NCI-H2196 (cell line): ENCODE measurements around the gene DNAJC15.
"Not testable (repeated sequence)": the region's sequence is repeated elsewhere in the genome, so short reads cannot be mapped to it uniquely, and the experiment has no call there.

ENCODE experiments used
- DNase-seq: peaks from one replicate; lab custom pipeline; 2025; ENCODE audit not compliant: unreplicated experiment; lab: John Stamatoyannopoulos, UW

DNAJC15 gene

DNA sequence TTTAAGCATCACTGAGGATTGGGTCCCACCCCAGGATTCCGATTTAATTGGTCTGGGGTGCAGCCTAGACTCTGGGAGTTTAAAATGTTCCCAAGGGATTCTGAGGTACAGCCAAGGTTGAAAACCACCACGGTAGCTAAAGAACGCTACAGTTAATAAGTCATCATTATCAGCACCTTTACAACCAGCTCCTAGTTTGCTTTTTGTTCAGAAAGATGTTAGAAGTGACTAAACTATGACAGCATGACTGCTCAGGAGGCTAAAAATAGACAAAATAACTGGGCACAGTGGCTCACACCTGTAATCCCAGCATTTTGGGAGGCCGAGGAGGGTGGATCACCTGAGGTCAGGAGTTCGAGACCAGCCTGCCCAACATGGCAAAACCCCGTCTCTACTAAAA, 19.7 kb upstream of the DNAJC15 start:
- no peak for DNase-seq

DNA sequence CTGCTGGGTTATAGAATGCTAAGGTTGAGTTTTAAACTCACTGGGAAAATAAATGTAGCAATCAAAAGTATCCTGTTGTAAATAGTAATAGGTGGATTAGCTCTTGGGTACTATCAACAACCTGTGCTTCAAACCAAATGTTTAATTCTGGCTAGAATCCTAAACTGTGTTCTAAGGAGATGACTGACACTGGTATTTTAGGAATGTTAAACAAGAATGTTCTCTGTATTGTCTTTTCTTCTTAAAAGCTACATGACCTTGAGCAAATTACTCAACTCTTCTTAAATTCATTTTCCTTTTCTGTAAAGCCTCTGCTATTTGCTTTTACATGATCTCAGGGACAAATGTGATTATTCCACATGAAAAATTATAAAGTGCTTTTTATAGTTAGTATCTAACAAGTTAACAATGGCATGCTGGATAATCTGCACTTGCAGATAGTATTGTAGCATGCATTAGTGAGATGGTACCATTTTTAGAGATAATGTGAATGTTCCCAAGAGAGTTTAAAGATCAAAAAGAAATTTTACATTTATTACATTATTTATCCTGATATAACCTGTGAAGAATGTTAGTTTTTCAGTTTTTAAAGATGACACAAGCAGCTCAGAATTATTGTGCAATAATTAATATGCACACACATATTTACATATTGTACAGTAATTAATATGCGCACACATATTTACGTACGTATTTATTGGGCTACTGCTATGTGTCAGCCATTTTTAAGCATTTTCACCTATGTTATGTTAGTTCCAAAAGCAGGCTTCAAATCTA, 17.7 kb upstream of the DNAJC15 start:
- DNase-seq, result no peak

DNA sequence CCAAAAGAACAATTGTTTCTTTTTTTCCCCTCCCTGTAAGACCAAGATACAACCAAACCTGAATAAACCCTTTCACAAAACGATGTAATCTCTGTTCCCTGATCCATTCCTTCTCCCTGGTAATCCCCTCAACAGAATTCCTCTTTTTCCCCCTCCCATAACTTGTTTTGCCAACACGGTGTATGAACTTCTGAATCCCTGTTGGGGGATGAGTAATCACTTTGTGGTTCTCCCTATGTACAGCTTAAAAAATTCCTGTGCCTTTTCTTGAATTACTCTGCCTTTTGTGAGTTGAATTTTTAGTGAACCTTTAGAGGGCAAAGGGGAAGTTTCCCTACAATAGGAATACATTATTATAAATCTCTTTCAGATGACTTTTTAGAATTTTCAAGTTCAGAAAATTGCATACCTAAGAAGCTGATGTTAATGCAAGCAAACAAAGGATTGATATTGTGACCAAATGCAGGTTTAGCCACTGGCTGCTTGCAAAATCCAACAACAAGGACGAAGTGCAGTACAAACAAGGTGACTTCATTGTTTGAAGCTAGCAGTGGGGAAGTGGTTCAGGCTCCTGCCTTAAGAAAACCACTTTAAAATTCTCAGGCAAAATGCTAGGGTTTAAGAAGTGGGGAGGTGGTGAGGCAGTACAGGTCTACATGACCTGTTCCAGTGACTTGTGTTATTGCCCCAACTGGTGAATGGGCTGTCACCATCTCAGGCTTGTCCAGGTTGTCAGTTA, 16.3 kb upstream of the DNAJC15 start:
- DNase-seq, result no peak

DNA sequence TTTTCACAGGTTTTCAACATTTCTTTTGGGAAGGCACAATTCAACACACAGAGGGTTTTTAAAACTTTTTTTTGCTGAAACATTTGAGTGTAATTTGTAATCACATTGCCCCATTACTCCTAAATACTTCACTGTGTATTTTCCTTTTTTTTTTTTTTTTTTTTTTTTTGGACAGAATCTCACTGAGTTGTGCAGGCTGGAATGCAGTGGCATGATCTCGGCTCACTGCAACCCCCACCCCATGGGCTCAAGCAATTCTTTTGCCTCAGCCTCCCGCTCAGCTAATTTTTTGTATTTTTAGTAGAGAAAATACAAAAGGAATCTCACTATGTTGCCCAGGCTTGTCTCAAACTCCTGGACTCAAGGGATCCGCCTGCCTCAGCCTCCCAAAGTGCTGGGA, 14.8 kb upstream of the DNAJC15 start:
- DNase-seq, result no peak

DNA sequence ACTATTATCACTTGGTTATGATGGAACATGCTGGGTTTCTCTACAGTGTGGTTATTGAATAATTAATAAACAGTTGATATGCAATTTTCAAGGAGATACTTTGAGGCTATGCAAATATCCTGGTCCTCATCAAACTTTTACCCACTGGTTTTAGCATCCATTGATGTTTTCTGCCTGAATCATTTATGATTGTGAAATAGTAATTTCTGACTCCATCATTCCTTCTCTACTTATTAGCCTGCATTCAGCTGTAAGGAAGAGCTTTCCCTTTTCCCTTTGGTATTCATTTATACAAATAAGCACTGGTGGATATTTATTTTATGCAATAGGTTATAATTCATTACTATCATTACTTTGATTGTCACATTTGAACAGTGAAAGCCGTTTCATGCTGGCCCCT, 13.9 kb upstream of the DNAJC15 start:
- no peak for DNase-seq

DNA sequence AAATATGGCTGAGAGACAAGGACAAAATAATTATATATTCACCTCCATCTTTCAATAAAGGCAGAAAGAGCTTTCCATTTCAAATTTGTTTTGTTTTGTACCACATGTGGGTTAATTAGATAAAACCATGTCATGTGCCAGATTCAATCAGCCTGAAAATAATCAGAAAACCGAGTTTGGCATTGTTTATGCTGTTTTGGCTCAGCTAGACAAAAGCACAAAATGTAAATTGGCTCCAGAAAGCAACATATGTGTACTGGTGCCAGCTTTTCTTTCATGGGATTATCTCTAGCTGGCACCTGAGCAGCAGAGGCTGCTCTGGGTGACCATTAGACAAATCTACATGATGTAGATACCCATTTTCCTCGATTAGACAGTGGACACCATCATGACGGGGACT, 9.2 kb upstream of the DNAJC15 start:
- no peak for DNase-seq

DNA sequence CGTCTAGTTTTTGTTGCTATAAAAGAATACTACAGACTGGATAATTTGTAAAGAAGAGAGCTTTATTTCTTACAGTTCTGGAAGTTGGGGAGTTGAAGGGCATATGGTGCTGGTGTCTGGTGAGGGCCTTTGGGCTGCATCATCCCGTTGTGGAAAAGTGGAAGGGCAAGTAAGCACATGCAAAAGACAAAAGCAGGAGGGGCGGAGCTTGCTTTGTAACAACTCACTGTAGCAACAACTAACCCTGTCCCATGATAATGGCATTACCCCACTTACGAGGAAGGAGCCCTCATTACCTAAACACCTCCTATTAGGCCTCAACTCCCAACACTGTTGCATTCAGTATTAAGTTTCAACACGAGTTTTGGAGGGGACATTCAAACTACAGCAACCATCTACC, 7.2 kb upstream of the DNAJC15 start:
- no peak for DNase-seq

DNA sequence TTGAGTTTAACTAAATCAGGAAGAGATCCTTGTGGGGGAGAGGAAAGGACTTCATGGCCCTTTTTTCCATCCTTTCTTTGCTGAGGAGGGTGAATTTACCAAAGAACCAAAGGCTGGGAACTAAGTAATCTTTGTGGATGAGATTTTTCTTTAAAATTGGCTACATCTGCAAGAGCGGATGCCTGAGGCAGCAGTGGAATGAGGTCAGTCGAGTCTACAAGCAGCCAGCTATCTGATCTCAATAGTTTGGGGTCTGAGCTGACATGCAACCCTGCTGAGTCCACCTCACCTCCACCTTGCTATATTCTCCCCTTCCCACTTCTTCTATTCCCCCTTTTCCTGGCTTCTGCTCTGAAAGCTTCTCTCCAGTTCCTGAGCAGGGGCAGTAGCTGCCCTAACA, 3.6 kb upstream of the DNAJC15 start:
- DNase-seq, result no peak

DNA sequence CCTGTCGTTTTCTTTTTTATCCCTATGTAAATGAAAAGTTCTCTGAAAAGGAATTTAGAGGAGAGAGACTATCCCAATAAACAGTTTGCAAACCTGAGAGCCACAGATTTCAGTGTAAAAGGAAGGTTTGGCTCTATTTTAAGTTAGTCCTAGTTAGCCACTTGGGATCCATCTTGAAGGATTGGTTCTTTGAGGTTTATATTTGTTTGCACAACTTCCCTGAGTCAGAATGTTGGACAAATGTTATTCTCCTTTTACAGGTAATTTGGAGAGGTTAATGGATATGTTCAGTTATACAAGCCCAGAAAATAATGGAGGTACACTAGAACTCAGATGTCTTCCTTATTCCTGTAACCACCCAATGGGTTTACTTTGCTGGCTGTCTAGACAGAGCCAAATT, 2.6 kb upstream of the DNAJC15 start:
- no peak for DNase-seq

DNA sequence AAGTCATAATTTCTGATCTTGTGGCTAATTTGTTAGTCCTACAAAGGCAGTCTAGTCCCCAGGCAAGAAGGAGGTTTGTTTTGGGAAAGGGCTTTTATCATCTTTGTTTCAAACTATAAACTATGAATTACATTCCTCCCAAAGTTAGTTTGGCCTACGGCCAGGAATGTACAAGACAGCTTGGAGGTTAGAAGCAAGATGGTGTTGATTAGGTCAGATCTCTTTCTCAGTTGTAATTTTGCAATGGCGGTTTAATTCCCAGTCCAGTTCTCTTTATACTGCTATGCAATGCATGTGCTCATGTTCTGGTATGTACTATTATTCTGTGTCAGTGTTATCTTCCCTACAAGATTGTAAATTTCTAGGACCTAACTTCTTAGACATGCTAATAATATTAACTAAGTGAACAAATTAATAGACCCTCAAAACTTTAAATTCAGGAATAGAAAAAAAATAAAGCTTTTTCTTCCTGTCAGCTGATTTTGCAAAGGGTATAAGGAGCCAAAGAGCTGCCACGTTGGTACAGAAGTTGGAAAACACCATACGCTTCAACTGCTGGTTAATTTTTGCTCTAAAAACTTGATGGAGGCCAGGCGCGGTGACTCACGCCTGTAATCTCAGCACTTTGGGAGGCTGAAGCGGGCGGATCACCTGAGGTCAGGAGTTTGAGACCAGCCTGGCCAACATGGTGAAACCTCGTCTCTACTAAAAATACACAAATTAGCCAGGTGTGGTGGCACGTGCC, 1.3 kb upstream of the DNAJC15 start:
- no peak for DNase-seq

DNA sequence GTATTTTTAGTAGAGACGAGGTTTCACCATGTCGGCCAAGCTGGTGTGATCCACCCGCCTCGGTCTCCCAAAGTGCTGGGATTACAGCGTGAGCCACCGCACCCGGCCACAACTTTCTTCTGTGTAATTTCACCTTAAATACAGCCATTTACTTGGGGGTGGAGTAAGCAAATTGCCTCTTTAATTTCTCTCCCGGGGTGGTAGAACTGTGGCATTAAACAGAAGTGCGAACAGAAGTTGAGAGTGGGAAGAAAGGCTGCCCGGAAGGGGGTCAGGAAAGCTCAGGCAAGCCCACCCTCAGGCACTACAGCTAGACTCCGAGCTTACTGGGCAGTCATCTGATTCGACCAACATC, 475 bp upstream of the DNAJC15 start:
- DNase-seq, result no peak

DNA sequence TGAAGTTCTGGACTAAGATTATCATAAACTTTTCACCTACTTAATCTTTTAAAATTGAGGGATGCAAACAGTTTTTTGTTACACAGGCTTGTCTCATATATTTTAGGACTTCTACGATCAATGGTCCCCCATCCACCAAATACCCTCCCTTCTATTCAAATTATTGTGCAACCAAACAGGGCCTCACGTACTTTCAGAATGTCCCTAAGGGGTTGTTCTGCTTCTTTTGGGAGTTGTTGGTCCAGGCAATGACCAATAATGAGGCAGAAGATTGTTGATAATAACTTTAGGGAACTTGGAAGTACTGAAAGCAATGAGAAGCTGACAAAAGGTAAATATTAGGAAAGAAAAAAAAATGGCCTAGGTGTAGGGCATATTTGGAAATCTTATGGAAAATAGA, 2.9 kb downstream of the DNAJC15 start:
- DNase-seq, result no peak

DNA sequence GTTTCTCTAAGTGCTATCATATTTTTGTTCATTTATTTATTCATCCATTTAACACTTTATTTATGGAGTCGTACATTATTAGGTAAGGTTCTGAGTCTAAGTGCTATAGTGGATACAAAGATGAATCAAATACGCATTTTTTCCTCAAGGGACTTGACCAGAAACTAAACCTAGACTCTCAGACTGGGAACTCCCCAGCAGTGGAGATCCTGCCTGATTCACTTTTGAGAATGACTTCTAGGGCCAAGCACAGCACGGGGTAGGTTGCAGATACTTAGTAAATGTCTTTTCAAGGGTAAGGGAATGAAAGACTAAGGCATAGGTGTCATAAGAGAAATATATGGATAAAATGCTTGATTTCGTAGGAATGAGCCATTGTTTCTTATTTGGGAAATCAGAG, 7.2 kb downstream of the DNAJC15 start:
- DNase-seq, result no peak

DNA sequence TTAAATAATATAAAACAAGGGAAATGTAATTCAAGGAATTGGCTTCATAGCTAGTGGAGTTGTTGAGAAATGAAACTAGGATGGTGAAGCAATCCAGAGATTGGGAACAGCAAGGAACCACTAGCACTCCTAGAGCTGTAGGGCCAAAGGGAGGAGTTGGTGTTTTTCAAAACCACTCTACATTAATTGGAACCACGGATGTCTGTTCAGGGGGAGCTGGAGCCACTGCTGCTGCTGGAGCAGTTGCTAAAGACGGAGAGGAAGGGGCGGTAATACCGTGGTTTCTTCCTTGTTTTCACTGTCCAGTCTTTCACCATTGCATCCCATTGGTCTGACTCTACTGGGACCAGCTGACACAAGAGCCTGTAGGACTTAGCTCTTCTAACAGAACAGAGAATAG, 8.5 kb downstream of the DNAJC15 start:
- DNase-seq, result no peak

DNA sequence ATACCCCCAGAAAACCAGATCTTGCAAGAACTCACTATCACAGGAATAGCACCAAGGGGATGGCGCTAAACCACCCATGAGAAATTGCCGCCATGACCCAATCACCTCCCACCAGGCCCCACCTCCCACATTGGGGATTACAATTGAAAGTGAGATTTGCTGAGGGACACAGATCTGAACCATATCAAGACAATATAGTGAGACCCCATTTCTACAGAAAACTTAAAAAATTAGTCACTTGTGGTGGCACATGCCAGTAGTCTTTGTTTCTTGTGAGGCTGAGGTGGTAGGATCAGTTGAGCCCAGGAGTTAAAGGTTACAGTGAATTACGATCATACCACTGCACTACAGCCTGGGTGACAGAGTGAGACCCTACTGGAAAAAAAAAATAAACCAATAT, 9.7 kb downstream of the DNAJC15 start:
- no peak for DNase-seq

DNA sequence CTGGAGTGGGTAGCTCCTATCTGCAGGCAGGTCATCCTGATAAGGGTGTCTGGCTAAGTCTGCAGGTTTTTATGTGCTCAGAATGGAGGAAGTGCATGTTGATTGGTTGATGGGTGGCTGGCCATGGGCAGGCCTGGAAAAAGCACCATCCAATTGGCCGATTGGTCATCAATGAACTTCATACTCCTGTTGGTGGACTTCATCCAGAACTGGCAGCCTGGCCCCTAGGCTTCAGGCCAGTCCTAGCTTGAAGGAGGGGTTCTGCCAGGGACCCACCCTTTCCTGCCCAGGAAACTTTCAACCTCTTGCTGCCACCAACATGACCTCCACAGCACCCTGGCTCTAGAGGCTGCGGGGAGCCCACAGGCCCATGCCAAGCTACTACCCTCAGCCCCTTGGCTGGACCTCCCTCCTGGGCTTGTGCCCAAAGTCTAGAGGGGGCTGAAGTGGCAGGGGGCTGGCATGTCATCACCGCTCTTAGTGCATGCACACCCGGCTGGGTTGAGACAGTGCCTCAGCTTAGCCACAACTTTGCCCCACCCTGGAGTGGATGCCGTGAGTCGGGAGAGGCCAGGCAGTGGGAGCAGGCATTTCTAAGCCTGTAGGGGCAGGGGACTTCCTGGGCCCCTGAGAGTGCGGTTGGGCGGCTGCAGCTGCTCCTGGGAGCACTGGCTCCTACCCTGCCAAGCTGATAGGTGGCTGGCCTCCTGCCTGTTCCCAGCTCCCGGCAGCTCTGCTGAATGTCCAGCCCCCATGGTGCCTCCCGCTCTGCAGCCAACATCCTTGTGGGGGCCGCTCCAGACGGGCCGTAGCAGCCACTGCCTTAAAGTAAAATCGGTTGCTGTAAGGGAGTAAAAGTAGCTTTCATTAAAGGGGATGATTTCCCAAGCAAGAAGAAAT, 13.2 kb downstream of the DNAJC15 start:
- DNase-seq, result no peak

DNA sequence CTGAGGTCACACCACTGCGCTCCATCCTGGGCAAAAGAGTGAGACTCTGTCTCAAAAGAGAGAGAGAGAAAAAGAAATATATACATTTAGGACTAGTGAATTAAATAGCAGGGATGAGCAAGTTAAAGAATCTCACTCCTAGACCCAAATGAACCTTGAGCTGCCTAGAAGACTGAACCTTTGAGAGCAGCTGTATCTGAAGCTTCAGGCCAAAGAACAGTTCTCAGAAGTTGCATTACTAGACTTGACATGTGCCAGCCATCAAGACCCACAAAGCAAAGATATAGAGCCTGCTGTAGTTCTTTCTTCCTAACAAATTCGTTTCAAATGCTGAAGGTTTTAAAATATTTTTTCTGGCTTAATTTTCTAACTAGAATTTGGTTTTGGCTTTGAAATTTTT, 16.6 kb downstream of the DNAJC15 start:
- no peak for DNase-seq

DNA sequence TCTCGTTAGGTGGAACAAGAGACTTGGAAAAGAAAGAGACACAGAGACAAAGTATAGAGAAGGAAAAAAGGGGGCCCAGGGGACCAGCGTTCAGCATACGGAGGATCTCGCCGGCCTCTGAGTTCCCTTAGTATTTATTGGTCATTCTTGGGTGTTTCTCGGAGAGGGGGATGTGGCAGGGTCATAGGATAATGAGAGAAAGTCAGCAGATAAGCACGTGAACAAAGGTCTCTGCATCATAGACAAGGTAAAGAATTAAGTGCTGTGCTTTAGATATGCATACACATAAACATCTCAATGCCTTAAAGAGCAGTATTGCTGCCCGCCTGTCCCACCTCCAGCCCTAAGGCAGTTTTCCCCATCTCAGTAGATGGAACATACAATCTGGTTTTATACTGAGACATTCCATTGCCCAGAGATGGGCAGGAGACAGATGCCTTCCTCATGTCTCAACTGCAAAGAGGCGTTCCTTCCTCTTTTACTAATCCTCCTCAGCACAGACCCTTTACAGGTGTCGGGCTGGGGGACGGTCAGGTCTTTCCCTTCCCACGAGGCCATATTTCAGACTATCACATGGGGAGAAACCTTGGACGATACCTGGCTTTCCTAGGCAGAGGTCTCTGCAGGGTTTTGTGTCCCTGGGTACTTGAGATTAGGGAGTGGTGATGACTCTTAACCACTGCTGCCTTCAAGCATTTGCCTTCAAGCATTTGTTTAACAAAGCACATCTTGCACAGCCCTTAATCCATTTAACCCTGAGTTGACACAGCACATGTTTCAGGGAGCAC, 17.4 kb downstream of the DNAJC15 start:
- not testable (repeated sequence) for DNase-seq

DNA sequence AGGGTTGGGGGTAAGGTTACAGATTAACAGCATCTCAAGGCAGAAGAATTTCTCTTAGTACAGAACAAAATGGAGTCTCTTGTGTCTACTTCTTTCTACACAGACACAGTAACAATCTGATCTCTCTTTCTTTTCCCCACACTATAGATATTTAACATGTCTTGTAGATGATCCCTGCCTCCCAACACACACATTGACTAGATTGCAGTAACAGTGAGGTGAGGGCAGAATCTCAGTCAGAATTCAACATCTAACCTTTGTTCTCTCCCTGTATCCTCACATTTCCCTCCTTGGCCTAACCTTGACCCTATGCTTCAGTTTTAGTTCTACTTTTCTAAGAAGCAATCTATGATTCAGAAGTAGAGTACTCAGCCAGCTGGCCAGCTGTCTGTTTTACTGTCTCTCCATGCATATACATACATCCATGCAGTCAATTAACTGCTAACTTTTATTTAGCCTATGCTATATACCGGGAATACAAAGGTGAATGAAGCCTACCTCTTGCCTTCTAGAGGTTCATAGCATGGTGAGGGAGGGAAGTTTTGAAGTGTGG, 18.1 kb downstream of the DNAJC15 start:
- no peak for DNase-seq

DNA sequence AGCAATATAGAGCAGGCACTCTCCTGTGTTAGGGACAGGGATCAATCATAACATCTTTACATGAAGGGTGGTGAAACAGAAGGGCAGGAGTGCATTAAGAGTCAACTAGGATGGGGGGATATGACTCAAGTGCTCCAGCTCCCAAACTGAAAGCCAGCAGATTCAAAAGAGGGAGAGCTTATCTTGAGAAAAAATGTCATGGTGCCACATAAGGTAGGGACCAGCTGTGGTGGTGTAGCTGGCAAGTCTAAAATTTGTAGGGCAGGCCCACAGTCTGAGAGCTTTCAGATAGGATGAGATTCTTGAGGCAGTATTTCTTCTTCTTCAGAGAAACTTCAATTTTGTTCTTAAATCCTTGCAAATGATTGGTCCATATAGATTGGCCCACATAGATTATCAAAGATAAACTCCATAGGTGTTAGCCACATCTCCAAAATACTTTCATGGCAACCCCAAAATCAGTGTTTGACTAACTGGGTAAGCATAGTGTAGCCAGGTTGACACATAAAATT, 19.1 kb downstream of the DNAJC15 start:
- no peak for DNase-seq
